HepG2 (cell line): ENCODE measurements around the gene HTR1E. TPM values are rescaled to one million over a fixed set of nuclear protein-coding genes. Genes with fewer than 3 reads are reported as not detected.
A peak's percentile ranks its signal among the peaks of the same experiment; 100 is the strongest.

Experiments
- ATAC-seq: fragments of 200-7000 bp; cut with Tn5 transposase; 3 replicates; pipeline ENCODE4 v1.9.1; 2020; ENCODE audit warnings: mild to moderate bottlenecking, moderate library complexity
- BruUV-seq: library from RNA; stranded (reverse); fragments of 400-500 nt; replicated peaks from 2 replicates; lab custom pipeline; 2021; lab: Mats Ljungman, UMichigan
- CTCF ChIA-PET: fragments of 300-600 bp; formaldehyde crosslinking; extraction: SDS; loops from one replicate; lab custom pipeline; 2021; ENCODE audit warnings: low total read pairs, inconsistent platforms, low intra/inter-chr PET ratio; lab: Yijun Ruan, JAX
- POLR2A ChIA-PET: fragments of 350-600 bp; sonication (Branson Sonifier 250); formaldehyde crosslinking; loops from one replicate; lab custom pipeline; 2020; ENCODE audit warnings: antibody characterized with exemption, inconsistent platforms; lab: Yijun Ruan, JAX
- DNase-seq: peaks from one replicate; pipeline ENCODE4 v3.0.0-alpha.2; 2015; ENCODE audit warnings: low spot score
- FAIRE-seq: peaks from 3 replicates; lab custom pipeline; 2011; peaks lifted over from hg19 to GRCh38; lab: Jason Lieb, UNC
- H2AFZ ChIP-seq: one replicate; pipeline ENCODE4 v1.6.1; 2011; ENCODE audit warnings: low read length, inconsistent platforms
- H3K27ac ChIP-seq: fragments of 300-600 bp; 3 replicates; pipeline ENCODE4 v1.8.0; 2011; ENCODE audit warnings: mixed run types, mild to moderate bottlenecking, mixed read lengths, low read length, inconsistent platforms; ENCODE audit not compliant: insufficient read depth; ENCODE audit errors: extremely low read length
- H3K27me3 ChIP-seq, 2 experiments: fragments of 200-600 bp in 1 of 2; 2 replicates in 1 of 2; 3 replicates in 1 of 2; pipeline versions ENCODE4 v1.6.0 to v1.8.0; 2011; ENCODE audit warnings: low read length in 2 of 2, mild to moderate bottlenecking in 2 of 2, moderate library complexity in 2 of 2, inconsistent platforms in 1 of 2; ENCODE audit not compliant: insufficient read depth in 2 of 2, control insufficient read depth in 1 of 2
- H3K36me3 ChIP-seq, 2 experiments: fragments of 200-600 bp in 1 of 2; replicated peaks in 1 of 2; 2 replicates in 1 of 2; 3 replicates in 1 of 2; pipeline versions ENCODE4 v1.5.1 to v1.8.0; 2011; ENCODE audit warnings: low read length in 2 of 2, inconsistent platforms in 1 of 2; ENCODE audit not compliant: insufficient read depth in 2 of 2, control insufficient read depth in 1 of 2
- H3K4me1 ChIP-seq: 2 replicates; pipeline ENCODE4 v1.5.1; 2012; ENCODE audit warnings: low read length, inconsistent platforms; ENCODE audit not compliant: insufficient read depth
- H3K4me2 ChIP-seq: 2 replicates; pipeline ENCODE4 v1.6.0; 2011; ENCODE audit warnings: low read depth, low read length, inconsistent platforms
- H3K4me3 ChIP-seq, 3 experiments: fragments of 200-600 bp in 1 of 3; sonication (generic), shearing (Covaris generic) in 1 of 3; replicated peaks in 1 of 3; 2 replicates each; pipeline ENCODE4 v1.5.1; 2011 to 2016; ENCODE audit warnings: low read length in 3 of 3, inconsistent platforms in 2 of 3, low read depth in 2 of 3, mild to moderate bottlenecking in 2 of 3, control low read depth in 1 of 3, mixed read lengths in 1 of 3; ENCODE audit not compliant: insufficient read depth in 1 of 3
- H3K79me2 ChIP-seq: one replicate; pipeline ENCODE4 v1.6.1; 2011; ENCODE audit warnings: low read length, inconsistent platforms; ENCODE audit not compliant: insufficient read depth
- H3K9ac ChIP-seq: 2 replicates; pipeline ENCODE4 v1.6.0; 2011; ENCODE audit warnings: mild to moderate bottlenecking, low read depth, low read length, inconsistent platforms; ENCODE audit not compliant: insufficient read depth
- H3K9me3 ChIP-seq: 2 replicates; pipeline ENCODE4 v1.5.1; 2012; ENCODE audit warnings: mild to moderate bottlenecking, low read length
- H4K20me1 ChIP-seq: 2 replicates; pipeline ENCODE4 v1.6.0; 2011; ENCODE audit warnings: inconsistent platforms, mild to moderate bottlenecking, low read length, moderate library complexity; ENCODE audit not compliant: insufficient read depth
- CENPX ChIP-seq: sonication (generic); formaldehyde crosslinking; IDR thresholded peaks from 2 replicates; pipeline ENCODE4 v1.9.0; 2021; ENCODE audit warnings: mild to moderate bottlenecking, missing genetic modification reagents, moderate library complexity
- HDAC6 ChIP-seq: fragments of 200-600 bp; sonication (generic); IDR thresholded peaks from 2 replicates; pipeline ENCODE4 v1.7.0; 2017; ENCODE audit warnings: mild to moderate bottlenecking, antibody characterized with exemption, low read length, low read depth
- MAFF ChIP-seq: IDR thresholded peaks from 2 replicates; pipeline ENCODE4 v1.6.1; 2011; ENCODE audit warnings: low read depth, low read length, improper control_type of control experiment
- MAFK ChIP-seq, 2 experiments: IDR thresholded peaks in 1 of 2; conservative IDR thresholded peaks in 1 of 2; 2 replicates each; pipeline ENCODE4 v1.6.1; 2011; ENCODE audit warnings: improper control_type of control experiment in 2 of 2, low read length in 2 of 2
- NR0B2 ChIP-seq: sonication (generic); formaldehyde crosslinking; IDR thresholded peaks from 2 replicates; pipeline ENCODE4 v1.4.0; 2020; ENCODE audit warnings: mild to moderate bottlenecking, missing genetic modification reagents
- POLR2AphosphoS2 ChIP-seq: IDR thresholded peaks from 2 replicates; pipeline ENCODE4 v1.6.1; 2011; ENCODE audit warnings: low read depth, low read length, improper control_type of control experiment
- RELA ChIP-seq: sonication (generic); formaldehyde crosslinking; IDR thresholded peaks from 2 replicates; pipeline ENCODE4 v1.4.0; 2020; ENCODE audit warnings: missing genetic modification reagents
- THAP11 ChIP-seq: IDR thresholded peaks from 2 replicates; pipeline ENCODE4 v1.6.1; 2016; ENCODE audit warnings: missing biosample characterization, missing genetic modification reagents
- ZNF878 ChIP-seq: sonication (generic); formaldehyde crosslinking; IDR thresholded peaks from 2 replicates; pipeline ENCODE4 v1.8.1; 2023; ENCODE audit warnings: mild to moderate bottlenecking, missing genetic modification reagents, moderate library complexity
- WGBS: methylation state at CpG from one replicate; pipeline ENCODE4 v1.1.6; 2017; ENCODE audit warnings: low lambda C conversion rate; 5-methylcytosine and 5-hydroxymethylcytosine counted together
- in situ Hi-C: cut with HindIII; loops from 2 replicates; pipeline ENCODE4 v1.10.0; 2017; ENCODE audit warnings: low pct_unique_long_range_greater_than_20kb; ENCODE audit not compliant: extremely low pct_ligation_motif_present
- intact Hi-C: fragments of 100-400 bp; cut with micrococcal nuclease; formaldehyde crosslinking; loops from one replicate; pipeline ENCODE4 v1.10.0; 2022; ENCODE audit not compliant: unreplicated experiment
- polyA plus RNA-seq, 8 experiments: library from polyadenylated mRNA; depleted of rRNA in 3 of 8; stranded (reverse) in 7 of 8; unstranded in 1 of 8; fragments of >200 nt; fragmentation: Illumina TruSeq in 4 of 8; extraction: Trizol in 4 of 8; gene quantifications; 2 replicates each; pipeline versions ENCODE4 v1.2.1 to v1.2.3, GENCODE V29; 2011 to 2016; ENCODE audit warnings: low read depth in 4 of 8, missing spikeins in 1 of 8, mixed read lengths in 1 of 8; ENCODE audit not compliant: insufficient read depth in 1 of 8
- total RNA-seq, 5 experiments: library from RNA; depleted of rRNA; stranded (reverse); fragments of >200 nt; fragmentation: Illumina TruSeq; extraction: Trizol; gene quantifications; 2 replicates each; pipeline ENCODE4 v1.2.3, GENCODE V29; 2016; ENCODE audit warnings: low read depth in 1 of 5
- TF ChIP-seq, protein P1 (sequence below): sonication (generic); formaldehyde crosslinking; IDR thresholded peaks from 2 replicates; pipeline ENCODE4 v1.5.0; 2020; ENCODE audit warnings: mild to moderate bottlenecking, missing genetic modification reagents, borderline replicate concordance

Gene HTR1E
- total and polyA plus RNA-seq, 2 of the 13 experiments (the other 11 are each of a cell fraction or from before 2014, with no cell fraction given) = not detected

DNA sequence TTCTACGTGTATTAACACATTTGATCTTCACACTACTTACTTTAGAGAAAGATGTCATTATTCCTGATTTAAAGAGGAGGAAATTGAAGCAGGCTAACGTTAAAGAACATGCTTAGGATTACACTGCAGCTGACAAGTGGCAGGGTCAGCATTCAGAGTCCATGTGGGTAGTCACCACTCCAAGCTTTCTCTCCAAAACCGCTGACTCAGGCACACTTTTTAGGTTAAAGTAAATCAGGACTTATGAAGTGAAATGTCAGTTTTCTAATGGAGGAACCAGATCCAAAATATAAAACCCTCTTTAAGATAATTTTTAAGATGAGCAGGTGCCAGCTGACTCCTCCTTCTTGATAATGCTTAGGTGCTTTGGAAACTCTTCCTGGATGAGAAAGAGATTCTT lies 75.4 kb downstream of the HTR1E start:
- ATAC-seq = no peak
- in situ Hi-C loops = no loop called here
- no peaks in the 10 kb centered on the region for H4K20me1 ChIP-seq
- no peaks in the 10 kb centered on the region for H3K9me3 ChIP-seq
- POLR2A ChIA-PET = no interaction called here
- no peak overlapping the region for H3K4me2 ChIP-seq
- no peak for TF ChIP-seq POLR2AphosphoS2
- peak; percentile 67 for TF ChIP-seq MAFF
- TF ChIP-seq MAFK (conservative IDR thresholded peaks at IDR 0.05 in 1 of 2, IDR thresholded peaks at IDR 0.05 in 1 of 2; ENCODE audit: low read length in 2 of 2) = peak; percentile 65 to 85
- TF ChIP-seq, all 625 proteins: peak for 2
- no TSS peak for BruUV-seq
- DNase-seq = no peak
- Histone ChIP-seq H3K79me2 (no peaks in the 10 kb centered on the region), H3K27ac (no peak overlapping the region), H3K9ac (no peak overlapping the region), H3K4me1 (no peaks in the 10 kb centered on the region), H3K36me3 (no peaks in the 10 kb centered on the region), H3K27me3 (no peaks in the 10 kb centered on the region), H2AFZ (no peak overlapping the region), H3K4me3 (no peak overlapping the region)
- WGBS = 33% methylated on average over 3 of the region's 3 CpGs
- no peak for FAIRE-seq
- intact Hi-C loops = no loop called here
- CTCF ChIA-PET = no interaction called here

- BruUV-seq = no TSS peak
- Histone ChIP-seq H3K27me3 (no peaks in the 10 kb centered on the region; a peak in 1 of 5 replicates), H3K27ac (no peak overlapping the region), H4K20me1 (no peaks in the 10 kb centered on the region), H3K4me3 (no peak overlapping the region), H2AFZ (no peak overlapping the region), H3K79me2 (no peaks in the 10 kb centered on the region), H3K4me2 (no peak overlapping the region), H3K9me3 (no peaks in the 10 kb centered on the region), H3K9ac (no peak overlapping the region), H3K4me1 (no peaks in the 10 kb centered on the region), H3K36me3 (no peaks in the 10 kb centered on the region)
- in situ Hi-C loops = no loop called here
- ChIA-PET CTCF (no interaction called here), POLR2A (no interaction called here)
- intact Hi-C loops = no loop called here
- no peak for FAIRE-seq
- no peak for DNase-seq
- no peak for ATAC-seq
- 2% methylated on average over 2 of the region's 2 CpGs for WGBS
- TF ChIP-seq HDAC6 (no peak), RELA (no peak), THAP11 (CRISPR knock-in tag) (no peak), NR0B2 (CRISPR knock-in tag) (no peak), CENPX (CRISPR knock-in tag) (no peak), ZNF878 (no peak)
- TF ChIP-seq, protein P1, sequence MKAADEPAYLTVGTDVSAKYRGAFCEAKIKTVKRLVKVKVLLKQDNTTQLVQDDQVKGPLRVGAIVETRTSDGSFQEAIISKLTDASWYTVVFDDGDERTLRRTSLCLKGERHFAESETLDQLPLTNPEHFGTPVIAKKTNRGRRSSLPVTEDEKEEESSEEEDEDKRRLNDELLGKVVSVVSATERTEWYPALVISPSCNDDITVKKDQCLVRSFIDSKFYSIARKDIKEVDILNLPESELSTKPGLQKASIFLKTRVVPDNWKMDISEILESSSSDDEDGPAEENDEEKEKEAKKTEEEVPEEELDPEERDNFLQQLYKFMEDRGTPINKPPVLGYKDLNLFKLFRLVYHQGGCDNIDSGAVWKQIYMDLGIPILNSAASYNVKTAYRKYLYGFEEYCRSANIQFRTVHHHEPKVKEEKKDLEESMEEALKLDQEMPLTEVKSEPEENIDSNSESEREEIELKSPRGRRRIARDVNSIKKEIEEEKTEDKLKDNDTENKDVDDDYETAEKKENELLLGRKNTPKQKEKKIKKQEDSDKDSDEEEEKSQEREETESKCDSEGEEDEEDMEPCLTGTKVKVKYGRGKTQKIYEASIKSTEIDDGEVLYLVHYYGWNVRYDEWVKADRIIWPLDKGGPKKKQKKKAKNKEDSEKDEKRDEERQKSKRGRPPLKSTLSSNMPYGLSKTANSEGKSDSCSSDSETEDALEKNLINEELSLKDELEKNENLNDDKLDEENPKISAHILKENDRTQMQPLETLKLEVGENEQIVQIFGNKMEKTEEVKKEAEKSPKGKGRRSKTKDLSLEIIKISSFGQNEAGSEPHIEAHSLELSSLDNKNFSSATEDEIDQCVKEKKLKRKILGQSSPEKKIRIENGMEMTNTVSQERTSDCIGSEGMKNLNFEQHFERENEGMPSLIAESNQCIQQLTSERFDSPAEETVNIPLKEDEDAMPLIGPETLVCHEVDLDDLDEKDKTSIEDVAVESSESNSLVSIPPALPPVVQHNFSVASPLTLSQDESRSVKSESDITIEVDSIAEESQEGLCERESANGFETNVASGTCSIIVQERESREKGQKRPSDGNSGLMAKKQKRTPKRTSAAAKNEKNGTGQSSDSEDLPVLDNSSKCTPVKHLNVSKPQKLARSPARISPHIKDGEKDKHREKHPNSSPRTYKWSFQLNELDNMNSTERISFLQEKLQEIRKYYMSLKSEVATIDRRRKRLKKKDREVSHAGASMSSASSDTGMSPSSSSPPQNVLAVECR (CRISPR knock-in tag) = no peak
These were observed 79.4 kb downstream of the HTR1E start for GRCh38 chr6:87016772-87017171.
